RKO (cell line): Measurements from ENCODE around the gene NECAB2.

Experiments
- DNase-seq: peaks from one replicate; pipeline ENCODE4 v3.0.0-alpha.2; 2016; ENCODE audit warnings: low spot score

Gene NECAB2

DNA sequence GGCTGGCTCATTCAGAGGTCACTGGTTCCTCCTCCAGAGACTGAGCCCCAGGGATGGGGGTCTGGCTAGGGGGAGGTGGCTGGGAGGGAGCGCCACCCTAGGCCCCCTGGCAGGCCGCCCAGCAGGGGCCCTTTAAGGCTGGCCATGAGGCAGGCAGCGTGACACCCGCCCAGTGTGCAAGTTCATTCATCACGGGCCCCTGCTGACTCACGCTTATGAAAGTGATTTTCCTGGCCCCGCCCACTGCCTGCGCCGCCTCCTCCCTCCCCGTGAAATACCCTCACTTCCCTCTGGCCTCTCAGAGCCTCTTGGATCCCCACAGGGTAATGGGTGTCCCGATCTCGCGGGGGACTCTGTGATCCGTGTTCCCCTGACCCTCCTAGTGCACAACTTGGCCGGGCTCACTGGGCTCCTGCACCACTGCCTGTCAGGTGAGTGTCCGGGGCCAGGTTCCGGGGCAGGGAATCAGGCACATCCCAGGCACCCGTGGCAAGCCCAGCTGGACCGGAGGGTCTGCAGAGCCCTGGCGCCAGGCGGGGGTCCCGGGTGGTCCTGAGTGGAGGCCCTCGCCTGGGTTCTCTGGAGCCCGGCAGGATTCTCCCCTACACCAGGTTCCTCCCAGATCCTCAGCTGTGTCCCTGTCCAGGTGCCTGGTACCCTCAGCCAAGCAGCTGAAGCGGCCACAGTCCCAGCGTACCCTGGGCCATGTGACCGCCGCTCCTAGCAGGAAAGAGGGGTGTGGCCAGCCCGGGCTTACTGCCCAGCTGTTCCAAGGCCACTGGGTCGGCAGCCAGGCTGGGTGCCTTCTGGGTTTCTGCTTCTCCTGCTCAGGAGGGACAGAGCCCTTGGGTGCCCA lies 14.9 kb upstream of the NECAB2 start, which contains the start of gene OSGIN1:
TSS of gene OSGIN1 (plus strand) at position 301 of the 856 bp plus-strand sequence. CDS start 4,432 bp downstream, outside the sequence.
- DNase-seq, result peak; percentile 96

- peak; percentile 81 for DNase-seq
Measured at GRCh38 chr16:83953796-83954576, 14.1 kb upstream of the NECAB2 start.

- peak; percentile 88 for DNase-seq
Measured at GRCh38 chr16:83954577-83955016, 13.4 kb upstream of the NECAB2 start.

DNA sequence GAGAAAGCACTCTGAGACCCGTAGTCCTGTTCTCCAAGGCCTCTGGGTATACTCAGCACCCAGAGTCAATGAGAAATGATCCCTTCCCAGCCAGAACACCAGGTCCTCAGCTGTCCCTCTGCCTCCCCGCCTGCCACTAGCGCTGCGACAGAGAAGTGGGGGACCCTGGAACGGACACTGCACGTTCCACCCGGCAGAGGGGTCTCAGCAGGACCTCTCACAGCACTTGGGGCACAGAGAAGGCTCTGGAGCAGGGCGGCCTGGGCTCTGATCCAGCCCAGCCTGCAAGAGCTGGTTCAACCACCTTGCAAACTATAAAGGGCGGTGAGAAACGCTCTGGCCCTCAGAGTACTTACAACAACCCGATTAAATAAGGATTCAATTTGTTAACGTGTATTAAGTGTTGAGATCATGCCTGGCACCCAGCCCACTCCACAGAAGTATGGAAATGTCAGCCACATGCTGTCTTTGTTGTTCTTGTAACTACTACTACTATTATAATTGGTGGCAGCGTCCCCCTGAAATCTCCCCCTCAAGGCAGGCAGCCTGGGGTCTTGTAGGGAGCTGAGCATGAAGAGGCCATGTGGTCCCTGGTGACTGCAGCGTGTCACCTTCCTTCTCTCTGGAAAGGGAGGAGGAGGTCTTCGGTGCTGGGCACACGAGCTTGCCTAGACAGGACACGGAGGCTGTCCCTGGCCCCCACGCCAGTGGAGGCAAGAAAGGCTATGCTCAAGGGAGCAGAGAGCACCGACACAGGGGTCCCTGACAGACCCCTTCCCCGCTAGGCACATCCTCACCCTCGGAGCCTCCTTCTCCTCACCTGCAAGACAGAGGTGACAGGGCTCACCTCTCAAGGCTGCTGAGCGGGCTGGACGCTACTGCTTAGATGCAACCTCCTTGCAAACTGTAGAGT lies 12.6 kb upstream of the NECAB2 start:
- DNase-seq, result no peak

DNA sequence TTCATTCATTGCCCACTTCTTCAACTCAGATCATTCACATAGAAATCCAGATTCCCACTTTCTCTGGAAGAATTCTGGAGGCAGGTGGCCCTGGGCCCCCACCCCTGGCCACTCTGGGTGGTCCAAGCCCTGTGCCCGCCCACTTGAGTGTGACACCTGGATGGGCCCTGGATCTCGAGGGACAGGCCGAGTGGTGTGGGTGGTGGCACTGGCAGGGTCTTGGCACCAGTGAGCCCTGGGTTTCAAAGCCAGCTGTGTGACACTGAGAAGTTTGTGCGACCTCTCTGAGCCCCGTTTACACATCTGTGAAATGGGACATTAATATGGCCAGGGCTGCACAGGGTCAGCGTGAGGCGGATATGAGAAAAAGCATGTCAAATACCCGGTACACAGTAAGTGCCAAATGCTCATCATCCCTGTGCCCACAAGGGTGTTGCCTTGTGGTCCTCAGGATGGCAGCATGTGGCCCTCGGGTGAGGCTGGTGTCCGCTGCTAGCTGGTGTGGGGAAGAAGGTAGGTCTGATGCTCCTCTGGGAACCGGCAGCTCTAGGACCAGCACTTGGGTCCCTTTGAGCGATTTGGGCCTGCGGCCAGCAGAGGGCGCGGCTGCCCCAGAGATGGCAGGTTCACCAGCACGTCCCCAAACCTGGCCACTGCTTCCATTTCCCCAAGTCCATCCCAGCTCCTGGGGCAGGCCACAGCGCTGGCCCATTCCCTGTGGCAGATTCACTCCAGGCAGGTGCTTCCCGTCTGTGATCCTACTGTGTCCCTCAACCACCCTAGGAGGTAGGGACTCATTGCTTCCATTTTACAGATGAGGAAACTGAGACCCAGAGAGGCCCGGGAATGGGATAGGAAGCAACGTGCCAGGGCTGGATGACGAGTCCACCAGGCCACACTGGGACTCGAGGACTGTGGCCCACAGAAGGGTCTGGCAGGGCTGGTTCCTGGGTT lies 11.4 kb upstream of the NECAB2 start:
- DNase-seq, result peak; percentile 85

- DNase-seq, result no peak
Measured at GRCh38 chr16:83957296-83957855, 10.7 kb upstream of the NECAB2 start.

GRCh38 chr16:83958137-83958845 lies 9.8 kb upstream of the NECAB2 start:
- no peak for DNase-seq

DNA sequence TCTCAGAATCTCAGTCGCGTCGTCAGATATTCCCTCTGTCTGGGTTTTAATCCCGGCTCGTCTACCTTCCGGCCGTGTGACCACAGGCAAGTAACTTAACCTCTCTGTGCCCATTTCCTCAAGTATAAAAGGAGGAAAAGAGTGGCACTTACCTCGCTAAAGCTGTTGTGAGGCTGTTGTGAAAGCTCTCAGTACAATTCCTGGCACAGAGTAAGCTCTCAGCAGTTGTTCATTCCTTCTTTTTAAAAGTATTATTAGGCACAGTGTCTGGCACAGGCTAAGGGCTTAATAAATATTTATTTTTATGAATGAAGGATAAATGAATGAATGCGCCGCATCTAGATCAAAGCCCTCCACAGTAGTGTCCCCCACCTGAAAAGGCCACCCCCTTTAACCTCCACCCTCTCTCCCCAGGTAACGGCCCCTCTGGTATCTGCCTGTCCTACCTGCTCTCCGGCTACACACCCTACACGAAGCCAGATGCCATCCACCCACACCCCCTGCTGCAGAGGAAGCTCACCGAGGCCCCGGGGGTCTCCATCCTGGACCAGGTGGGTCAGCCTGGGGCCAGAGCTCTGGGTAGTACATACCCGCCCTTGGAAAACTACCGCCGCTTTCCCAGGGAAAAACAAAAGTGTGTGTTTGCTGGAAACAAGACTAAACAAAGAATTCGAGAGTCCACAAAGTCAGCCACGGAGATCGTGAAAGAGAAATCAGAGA lies 9.0 kb upstream of the NECAB2 start:
- no peak for DNase-seq

GRCh38 chr16:83959656-83960434 lies 8.2 kb upstream of the NECAB2 start:
- no peak for DNase-seq

GRCh38 chr16:83960521-83961249 lies 7.4 kb upstream of the NECAB2 start:
- no peak for DNase-seq

- no peak for DNase-seq
Measured at GRCh38 chr16:83961591-83961990, 6.5 kb upstream of the NECAB2 start.

- DNase-seq, result no peak
Measured at GRCh38 chr16:83963277-83964119, 4.5 kb upstream of the NECAB2 start.

DNA sequence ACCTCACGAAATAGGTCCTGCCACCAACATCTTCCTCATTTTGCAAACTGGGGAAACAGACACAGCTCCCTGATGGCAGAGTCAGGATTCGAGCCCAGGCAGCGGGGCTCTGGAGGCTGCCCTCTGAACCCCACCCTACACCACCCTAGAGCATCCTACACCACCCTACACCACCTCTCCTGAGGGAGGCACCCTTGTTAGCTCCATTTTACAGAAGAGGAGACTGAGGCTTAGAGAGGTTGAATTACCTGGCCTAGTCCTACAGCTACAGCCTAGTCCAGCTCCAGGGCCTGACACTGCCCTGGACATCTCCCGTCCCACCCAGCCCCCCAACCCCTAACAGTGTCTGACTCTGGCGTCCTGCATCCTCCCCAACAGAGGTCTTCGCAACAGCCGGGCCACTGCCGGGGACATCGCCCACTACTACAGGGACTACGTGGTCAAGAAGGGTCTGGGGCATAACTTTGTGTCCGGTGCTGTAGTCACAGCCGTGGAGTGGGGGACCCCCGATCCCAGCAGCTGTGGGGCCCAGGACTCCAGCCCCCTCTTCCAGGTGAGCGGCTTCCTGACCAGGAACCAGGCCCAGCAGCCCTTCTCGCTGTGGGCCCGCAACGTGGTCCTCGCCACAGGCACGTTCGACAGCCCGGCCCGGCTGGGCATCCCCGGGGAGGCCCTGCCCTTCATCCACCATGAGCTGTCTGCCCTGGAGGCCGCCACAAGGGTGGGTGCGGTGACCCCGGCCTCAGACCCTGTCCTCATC lies 3.2 kb upstream of the NECAB2 start:
- no peak for DNase-seq

DNA sequence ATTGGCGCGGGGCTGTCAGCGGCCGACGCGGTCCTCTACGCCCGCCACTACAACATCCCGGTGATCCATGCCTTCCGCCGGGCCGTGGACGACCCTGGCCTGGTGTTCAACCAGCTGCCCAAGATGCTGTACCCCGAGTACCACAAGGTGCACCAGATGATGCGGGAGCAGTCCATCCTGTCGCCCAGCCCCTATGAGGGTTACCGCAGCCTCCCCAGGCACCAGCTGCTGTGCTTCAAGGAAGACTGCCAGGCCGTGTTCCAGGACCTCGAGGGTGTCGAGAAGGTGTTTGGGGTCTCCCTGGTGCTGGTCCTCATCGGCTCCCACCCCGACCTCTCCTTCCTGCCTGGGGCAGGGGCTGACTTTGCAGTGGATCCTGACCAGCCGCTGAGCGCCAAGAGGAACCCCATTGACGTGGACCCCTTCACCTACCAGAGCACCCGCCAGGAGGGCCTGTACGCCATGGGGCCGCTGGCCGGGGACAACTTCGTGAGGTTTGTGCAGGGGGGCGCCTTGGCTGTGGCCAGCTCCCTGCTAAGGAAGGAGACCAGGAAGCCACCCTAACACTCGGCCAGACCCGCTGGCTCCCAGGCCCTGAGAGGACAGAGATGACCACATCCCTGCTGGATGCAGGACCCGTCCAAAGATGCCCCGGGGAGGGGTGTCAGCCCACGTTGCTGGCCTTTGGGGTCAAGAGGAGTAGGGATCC lies 2.4 kb upstream of the NECAB2 start:
- no peak for DNase-seq

DNA sequence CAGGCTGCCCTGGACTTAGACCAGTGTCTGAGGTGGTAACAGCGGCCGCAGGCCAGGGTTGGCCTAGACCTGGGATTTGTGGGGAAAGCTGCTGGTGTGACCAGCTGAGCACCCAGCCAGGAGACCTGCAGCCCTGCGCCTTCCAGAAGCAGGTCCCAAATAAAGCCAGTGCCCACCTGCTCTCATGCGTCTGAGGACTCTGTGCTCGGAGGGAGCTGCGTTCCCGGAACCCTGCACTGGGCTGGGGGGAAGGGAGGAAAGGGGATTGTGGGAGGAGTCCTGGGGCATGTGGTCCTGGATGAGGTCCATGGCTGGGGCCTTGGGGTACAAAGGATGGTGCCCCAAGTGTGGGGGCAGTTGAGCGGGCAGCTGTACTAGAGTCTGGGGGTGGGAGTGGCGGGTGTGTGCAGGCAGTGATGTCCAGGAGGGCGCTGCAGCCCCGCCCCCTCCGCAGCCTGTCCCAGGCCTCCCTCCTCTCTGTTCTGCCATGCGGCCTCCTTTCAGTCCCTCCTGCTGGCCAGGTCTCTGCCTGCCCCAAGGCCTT lies 1.8 kb upstream of the NECAB2 start:
- no peak for DNase-seq
